ENCODE measurements around the gene EXD3.
"Not testable (repeated sequence)": the region's sequence is repeated elsewhere in the genome, so short reads cannot be mapped to it uniquely, and the experiment has no call there.

Gene EXD3

DNA sequence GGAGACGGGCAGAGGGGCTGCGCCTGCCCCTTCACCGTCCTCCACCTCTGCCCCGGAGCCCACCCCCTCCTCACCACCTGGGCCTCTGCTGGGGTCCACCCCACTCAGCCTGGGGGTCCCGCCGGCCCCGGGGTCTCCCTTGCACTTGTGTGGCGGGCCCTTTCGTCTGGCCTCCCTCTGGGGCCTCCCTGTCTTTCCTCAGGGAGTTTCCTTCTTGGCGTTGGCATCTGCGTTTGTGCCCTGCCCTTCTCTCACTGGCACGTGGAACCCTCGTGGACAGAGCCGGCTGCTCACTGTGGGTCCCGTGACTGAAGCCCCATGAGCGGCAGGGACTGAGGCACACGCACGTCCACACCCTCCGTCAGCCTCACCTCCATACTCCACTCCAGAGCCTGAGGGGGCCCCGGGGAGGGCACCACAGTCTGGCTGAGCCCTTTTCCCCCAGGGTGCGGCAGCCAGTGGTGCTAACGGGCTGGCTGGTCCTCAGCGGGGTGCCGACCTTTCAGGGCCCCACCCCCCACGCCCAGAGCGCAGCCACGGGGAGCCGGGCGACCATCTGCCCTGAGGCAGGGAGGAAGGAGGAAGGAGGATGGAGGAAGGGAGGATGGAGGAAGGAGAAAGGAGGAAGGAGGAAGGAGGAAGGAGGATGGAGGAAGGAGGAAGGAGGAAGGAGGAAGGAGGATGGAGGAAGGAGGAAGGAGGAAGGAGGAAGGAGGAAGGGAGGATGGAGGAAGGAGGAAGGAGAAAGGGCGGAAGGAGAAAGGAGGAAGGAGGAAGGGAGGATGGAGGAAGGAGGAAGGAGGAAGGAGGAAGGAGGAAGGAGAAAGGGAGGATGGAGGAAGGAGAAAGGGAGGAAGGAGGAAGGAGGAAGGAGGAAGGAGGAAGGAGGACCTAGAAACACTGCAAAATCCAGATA, 67.9 kb downstream of the EXD3 start:
- DNase-seq: no peak

DNA sequence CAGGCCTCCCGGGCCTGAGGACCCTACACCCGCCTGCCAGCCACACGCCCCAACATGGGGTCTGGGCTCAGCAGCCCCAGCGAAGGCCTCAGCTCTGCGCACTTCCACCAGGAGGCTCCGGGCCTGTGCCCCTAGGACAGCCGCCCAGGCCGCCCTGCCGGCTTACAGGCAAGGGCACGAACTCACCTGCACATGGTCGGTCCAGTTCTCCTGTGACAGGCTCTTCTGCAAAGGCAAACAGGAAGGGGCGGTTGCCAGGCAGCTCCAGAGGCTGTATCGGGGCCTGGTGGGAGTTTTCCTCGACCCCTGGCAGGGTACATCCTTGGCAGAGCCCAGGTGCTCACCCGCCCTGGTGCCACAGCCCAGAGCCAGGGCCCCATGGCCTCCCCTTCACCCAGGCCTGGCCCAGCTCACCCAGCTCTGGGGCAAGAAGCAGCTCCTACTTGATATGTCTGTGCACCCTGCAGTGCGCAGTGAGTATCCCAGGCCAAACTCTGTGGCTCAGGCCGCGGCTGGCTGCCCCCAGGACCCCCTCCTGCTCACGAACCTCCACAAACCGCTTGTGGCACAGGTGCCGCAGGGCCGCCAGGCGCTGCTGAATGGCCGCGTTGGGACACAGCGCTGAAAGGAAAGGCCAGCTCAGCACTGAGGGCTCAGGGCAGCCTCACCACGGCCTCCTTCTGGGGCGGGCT, 68.7 kb downstream of the EXD3 start:
- no peak for DNase-seq

DNA sequence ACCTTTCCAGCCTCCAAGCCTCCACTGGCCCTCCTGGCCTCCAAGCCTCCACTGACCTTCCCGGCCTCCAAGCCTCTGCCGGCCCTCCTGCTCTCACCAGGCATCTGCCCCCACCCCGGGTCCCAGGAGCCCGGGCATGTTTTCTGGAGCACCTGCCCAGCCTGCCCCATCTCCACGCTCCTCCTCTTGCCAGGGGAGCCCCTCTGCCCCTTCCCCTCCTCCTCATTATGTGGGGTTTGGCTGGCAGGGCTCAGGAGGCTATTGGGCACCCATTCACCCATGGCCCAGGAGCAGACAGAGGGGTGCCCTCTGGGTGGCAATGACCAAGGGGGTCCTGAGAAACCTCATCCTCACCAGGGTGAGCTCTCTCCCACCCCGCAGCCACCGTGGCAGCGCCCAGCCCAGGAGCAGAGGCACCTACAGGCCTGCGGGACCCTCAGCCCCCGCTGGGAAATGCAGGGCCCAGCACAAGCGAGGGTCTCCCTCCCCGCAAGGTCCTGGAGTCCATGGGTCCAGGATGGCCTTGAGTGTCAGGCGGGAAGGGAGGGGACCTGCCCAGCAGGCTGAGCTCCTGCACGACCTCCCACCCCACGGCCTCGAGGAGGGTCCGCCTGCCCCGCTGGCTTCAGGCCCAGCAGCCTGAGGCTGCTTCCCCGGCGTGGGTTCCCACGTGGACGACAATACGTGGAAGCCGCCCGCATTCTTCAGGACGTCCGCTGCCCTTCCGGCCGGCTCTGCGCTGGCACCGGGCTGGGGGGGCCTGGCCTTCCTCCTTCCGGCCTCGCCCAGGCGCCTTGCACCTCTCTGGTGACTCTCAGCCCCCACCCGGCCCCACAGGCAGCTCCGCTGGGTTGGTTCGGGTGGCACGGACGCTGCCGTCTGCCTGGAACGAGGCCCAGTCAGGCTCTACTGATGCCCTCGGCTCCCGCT, 69.5 kb downstream of the EXD3 start:
- no peak for DNase-seq

DNA sequence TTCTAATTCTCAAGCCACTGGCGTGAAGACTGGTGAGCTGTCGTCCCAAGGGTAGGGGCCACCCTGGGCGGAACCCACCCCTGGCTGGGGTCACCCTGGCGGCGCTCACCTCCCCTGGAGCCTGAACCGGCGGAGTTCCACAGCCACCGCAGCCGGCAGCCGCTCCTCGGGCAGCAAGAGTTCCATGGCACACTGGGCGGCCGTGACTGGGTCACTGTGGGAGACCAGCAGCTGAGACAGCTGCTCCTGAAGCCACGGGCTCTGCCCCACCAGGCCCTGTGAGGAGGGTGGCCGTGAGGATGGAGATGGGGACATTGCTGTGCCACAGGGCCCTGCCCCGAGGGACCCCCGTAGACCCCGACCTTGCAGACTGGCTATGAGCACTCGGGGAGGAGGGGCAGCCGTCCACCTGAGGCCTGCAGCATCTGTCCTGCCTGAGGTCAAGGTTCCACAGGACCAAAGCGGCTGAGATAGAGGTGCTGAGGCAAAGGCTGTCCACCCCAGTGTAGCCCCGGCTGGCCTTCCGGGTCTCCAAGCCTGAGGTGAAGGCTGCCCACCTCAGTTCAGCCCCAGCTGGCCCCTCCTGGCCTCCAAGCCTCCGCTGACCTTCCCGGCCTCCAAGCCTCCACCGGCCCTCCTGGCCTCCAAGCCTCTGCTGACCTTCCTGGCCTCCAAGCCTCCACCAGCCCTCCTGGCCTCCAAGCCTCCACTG, 70.3 kb downstream of the EXD3 start:
- no peak for DNase-seq

DNA sequence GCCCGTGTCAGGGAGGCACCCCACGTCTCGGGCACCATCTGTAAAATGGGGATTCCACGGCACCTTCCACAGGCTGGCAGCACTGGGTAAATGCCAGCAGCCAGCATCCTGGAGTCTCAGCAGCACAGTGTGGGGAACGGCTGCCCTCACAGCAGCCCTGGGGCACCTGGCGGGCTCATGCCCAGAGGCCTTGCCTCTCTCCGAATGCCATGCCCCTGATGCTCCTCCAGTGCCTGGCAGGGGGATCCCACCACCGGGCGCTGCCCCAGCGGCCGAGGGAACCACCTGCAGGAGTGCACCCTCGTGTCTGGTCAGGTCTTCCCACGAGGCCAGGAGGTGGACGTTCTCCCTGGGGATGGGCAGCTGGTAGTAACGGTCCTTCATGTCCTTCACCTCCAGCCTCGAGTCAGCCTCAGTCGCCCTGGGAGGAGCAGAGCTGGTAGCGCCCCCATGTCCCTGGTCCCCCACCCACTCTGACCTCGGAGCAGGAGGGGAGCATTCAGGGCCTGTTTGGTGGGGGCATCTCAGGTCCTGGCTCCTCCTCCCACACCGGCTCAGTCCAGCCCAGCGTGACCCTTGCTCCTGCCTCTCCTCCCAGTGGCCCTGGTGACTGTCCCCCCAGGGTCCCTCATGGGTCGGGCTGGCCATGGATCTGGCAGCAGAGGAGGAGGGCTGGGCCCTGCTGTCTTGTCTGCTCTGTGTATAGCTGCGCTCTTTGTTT, 71.0 kb downstream of the EXD3 start:
- DNase-seq: no peak

DNA sequence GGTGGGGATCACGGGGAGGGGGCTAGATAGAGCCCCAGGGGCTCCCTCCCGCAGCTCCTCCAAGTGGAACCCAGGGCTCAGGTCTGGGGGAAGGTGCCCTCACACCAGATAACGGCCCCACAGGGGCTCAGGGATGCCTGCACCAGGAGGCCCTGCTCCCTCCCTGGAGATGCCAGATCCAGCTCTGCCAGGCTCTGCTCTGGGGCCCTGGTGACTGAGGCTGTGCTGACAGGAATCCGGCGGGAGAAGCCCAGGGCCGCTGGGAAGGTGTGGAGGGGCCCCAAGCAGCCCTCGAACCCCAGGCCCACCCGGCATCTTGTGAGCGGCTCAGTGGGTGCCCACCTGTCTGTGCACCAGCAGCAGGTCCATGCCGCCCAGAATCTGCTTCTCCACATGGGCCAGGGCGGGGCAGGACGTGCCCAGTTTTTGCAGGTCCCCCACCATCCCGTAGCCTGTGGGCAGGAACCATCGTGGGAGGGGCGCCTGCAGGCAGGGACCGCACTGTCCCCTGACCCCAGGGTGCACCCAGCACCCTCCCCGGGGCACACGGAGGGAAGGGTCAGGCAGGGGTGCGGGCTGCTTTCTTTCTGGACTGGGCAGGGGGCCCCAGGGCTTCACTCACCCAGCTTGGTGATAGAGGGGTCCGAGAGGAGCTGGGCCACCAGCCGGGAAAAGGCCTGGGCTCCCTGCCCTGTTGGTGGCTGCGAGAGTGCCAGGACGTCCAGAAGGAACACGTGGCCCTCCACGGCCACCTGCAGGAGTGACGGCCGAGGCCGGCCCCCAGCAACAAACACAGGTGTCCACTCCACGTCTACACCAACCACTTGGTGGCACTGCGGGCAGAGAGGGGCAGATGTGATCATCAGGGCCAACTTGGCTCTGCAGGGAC, 72.0 kb downstream of the EXD3 start:
- no peak for DNase-seq

DNA sequence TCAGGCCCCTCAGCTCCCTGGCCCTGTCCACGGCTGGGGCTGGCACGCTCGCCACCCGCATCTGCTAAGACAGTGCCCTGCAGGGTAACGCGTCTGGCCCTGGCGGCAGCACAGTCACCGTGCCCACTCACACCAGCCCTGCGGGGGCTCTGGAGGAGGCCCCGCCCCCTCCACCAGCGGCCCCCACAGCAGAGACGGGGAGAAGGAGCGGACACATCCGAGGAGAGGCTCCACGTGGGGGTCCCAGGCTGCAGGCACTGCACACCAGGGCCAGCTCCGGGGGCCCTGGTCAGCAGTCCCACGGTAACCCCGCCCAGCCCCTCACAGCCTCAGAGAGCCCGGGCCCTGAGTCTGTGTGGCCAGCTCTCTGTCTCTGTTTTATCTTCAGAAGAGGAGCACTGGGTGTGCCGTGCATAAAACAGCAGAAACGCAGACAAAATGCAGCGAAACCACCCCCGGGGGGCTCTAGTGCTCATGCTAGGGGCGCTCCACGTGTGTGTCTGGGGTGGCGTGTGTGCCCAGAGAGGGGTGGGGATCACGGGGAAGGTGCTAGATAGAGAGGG, 73.4 kb downstream of the EXD3 start:
- no peak for DNase-seq

DNA sequence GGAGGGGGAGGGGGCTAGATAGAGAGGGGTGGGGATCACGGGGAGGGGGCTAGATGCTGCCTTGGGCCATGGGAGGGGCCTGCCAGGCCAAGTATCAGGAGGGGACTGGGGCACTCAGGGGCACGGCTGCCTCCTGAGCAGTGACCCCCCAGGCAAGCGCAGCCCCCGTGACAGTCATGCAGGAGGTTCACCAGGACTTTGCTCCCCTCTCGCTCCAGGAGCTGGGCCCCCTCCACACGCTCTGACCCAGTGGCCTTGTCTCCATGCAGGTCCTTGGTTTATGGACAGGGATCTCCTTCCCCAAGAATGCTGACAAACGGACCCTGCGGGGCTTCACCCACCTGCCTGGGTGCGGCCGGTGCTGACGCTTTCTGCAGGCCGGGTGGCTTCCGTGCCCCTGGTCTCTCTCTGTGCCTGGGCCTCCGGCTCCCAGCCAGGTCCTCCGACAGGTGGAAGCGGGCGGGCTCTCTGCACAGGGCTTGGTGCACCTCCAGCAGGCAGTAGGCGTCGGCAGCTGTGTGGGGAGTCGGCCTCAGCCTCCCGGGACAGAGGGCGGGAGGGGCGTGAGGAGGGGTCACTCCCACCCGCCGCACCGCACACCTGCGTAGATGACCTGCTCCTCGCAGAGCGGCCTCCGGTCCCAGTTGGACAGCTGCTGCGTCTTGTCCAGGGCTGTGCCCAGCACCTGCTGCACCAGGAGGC, 74.0 kb downstream of the EXD3 start:
- DNase-seq: no peak

DNA sequence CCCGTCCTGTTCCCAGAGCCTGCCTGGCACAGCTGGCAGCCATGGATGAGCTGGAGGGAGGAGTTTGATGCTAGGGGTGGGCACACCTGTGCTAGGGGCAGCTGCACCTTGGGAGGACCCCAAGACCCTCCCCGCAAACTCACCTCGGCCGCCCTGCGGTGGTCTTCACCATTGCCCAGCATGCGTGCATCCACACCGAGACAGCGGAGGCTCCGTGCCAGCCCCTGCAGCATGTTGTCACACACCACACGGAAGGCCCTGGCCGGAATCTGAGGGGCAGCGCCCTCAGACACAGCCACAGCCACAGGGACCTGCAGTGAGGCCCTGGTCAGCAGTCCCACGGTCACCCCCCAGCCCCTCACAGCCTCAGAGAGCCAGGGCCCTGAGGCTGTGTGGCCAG, 75.0 kb downstream of the EXD3 start:
- no peak for DNase-seq

DNA sequence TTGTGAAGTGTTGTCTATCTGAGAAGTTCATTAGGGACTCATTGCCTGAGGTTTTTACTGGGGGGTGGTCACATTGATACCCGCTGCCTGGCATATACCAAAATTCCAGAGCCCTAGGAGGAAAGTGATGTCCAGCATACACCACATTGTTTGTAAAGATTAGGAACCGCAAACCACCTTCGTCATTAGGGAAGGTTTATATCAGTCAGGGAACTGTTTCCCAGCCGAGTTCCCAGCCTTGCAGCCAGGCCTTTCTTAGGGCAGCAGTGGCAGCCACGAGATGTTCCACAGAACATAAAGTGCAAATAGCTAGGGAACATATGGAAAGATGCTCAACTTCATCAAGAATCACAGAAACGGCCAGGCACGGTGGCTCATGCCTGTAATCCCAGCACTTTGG, 80.5 kb downstream of the EXD3 start:
- no peak for DNase-seq

DNA sequence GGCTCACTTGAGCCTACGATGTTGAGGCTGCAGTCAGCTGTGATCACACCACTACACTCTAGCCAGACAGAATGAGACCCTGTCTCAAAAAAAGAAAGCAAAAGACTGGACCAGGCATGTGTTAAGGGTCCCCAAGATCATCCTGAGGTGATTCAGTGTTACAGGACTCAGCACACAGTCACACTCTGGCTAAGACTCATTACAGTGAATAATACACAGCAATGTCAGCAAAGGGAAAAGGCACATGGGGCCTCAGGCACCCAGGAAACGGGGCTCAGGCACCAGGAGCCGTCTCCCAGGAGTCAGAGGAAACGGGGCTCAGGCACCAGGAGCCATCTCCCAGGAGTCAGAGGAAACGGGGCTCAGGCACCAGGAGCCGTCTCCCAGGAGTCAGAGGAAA, 81.7 kb downstream of the EXD3 start:
- no peak for DNase-seq

DNA sequence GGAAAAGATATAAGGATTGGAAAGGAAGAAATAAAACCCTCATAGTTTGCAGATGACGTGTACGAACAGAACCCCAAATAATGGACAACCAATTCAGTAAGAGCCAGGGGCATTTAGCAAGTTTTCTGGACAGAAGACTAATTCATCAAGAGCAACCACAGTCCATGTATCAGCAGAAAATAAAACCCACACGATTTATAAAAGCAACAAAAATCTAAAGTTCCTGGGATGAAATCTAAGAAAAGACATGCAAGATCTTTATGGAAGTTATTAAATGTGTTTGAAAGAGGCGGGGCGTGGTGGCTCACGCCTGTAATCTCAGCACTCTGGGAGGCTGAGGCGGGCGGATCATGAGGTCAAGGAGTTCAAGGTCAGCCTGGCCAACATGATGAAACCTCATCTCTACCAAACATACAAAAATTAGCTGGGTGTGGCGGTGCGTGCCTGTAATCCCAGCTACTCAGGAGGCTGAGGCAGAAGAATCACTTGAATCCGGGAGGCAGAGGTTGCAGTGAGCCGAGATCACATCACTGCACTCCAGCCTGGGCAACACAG, 83.0 kb downstream of the EXD3 start:
- not testable (repeated sequence) for DNase-seq

DNA sequence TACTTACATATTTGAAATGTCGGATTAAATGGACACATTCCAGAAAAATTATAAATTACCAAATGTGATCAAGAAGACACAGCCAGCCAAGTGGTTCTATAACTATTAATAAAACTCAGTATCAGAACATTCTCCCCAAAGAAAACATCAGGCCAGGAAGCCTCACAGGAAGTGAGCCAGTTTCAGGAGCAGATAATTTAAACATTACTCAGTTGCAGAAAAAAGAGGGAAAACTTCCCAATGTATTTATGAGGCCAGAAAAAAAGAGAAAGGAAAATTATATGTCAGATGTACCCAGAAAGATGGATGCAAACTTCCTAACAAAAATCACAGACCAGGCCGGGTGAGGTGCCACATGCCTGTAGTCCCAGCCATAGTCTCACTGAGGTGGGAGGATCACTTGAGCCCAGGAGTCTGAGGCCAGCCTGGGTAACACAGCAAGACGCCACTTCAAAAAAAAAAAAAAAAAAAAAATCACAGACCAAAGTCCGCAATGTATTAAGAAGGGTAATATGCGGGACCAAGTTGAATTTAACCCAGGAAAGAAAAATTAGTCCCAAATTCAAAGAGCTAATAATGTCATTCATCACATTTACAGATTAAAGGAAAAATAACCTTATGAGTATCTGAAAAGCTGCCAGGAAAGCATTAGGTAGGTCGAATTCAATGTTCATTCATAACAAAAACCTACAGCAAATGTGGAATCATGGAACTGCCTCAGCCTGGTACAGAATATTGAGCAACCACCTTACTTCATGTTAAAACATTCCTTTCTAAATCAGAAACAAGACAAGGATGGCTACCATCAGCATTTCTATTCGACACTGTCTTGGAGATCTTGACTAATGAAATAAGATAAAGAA, 83.7 kb downstream of the EXD3 start:
- DNase-seq: no peak

DNA sequence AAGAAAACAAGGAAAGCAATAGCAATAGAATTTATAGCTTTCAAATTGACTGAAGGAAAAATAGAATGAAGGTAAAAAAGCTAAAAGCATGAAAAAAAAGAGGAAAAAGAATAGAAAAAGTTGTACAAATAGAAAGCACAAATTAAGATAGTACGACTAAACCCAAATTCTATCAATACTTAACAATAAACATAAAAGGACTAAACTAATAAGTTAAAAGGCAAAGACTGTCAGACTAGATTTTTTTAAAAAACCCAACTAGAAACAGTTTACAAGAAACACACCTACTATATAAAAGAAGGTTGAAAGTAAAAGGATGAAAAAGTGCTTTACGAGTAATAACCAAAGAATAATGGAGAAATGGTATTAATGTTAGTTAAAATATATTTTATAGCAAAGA, 86.2 kb downstream of the EXD3 start:
- no peak for DNase-seq

DNA sequence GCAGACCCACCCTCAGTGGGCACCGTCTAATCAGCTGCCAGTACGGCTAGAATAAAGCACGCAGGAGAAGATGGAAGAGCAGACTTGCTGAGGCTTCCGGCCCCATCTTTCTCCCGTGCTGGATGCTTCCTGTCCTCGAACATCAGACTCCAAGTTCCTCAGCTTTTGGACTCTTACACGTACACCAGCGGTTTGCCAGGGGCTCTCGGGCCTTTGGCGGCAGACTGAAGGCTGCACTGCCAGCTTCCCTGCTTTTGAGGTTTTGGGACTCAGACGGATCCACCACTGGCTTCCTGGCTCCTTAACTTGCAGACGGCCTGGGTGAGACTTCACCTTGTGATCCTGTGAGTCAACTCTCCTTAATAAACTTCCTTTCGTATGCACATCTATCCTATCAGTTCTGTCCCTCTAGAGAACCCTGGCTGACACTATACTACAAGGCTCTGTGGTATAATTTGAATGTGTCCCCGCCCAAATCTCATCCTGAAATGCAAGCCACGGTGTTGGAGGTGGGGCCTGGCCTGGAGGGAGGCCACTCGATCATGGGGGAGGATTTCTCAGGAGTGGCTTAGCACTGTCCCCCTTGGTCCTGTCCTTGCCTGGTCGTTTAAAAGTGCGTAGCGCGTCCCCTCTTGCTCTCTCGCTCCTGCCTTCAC, 89.8 kb downstream of the EXD3 start:
- no peak for DNase-seq

DNA sequence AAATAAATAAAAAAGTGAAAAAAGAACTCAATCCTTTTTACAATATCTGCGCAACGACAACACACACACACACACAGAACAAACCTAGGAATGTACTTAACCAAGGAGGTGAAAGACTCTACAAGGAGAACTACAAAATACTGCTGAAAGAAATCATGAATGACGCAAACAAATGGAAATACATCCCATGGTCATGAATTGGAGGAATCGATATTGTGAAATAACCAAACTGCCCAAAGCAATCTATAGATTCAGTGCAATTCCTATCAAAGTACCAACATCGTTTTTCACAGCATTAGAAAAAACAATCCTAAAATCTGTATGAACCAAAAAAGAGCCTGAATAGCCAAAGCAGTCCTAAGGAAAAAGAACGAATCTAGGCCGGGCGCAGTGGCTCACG, 91.0 kb downstream of the EXD3 start:
- no peak for DNase-seq

DNA sequence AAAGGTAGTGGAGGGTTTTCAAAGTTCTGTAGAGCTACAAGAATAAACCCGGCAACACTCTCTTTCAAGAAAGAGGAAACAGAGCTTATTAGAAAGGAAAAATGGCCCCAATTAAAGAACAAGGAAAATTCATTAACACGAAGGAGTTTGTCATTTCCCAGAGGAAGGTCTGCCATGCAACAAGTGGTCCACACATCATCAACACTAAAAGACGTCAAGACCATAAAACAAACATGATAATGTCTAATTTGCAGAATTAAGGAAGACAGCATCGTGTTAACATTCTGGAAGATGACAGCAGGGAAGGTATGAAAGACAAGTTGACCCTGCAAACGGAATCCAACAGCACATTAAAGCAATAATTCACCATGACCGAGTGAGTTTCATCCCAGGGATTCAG, 92.3 kb downstream of the EXD3 start:
- no peak for DNase-seq

DNA sequence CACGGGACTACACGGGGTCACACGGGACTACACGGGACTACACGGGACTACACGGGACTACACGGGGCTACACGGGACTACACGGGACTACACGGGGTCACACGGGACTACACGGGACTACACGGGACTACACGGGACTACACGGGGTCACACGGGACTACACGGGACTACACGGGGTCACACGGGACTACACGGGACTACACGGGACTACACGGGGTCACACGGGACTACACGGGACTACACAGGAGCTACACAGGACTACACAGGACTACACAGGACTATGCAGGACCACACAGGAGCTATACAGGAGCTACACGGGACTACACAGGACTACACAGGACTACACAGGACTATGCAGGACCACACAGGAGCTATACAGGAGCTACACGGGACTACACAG, 93.4 kb downstream of the EXD3 start:
- DNase-seq: not testable (repeated sequence)
